Activated T-cell treated with anti-CD3 and anti-CD28 coated beads for 24 hours (primary cell): Measurements from ENCODE around the gene PTPRN2.

ENCODE experiments used
- DNase-seq: peaks from one replicate; pipeline ENCODE4 v3.0.0-alpha.2; 2020; ENCODE audit warnings: low read depth

Gene PTPRN2

DNA sequence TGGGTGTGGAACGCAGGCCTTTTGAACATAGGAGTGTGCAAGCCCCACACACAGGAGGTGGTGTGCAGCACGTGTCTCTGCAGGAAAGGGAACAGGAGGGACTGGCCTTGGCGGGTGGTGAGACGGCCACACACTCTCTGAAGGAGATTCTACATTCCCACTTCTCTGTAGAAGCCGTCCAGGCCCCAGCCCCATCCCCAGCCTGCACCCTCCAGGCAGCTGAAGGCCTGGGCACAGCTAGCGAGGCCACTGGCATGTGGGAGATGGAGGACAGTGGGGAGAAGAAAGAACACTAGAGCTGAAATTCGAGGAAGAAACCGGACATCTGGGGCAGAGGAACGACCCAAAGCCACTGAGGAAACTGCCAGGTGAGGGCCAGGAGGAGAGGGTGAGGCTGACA is 743.5 kb downstream of the PTPRN2 start:
- no peak for DNase-seq

DNA sequence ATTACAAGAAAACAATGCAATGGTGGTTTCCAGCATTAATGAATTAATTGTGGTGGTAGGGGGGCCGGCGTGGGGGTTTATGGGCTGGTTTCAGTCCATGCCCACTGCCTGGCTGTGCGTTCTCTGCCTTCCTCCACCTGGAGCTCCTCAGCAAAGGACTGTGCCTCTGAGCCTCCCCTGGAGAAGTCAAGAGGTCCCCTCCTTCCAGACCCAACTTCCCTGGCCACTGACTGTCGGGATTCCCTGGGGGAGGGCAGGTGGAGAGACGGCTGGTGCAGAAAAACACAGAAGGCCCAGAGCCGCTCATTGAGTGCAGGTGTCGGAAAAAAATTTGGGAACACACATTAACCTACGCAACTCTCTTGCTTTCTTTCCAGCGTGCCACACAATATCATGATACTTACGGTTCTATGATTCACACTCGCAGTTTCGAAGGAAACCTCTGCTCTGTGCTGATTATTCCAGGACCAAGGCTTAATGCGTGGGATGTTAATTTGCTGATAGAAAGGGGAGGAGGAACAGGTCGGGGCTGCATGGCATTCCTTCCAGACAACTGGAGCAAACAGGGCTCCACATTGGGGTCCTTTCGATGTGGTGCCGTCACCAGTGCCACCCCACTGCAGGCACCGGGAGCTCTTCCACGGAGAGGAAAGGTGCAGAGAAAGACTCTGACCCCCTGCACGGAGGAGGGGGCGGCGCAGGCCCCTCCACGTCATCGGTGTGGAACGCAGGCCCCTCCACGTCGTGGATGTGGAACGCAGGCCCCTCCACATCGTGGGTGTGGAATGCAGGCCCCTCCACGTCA is 744.1 kb downstream of the PTPRN2 start:
- DNase-seq = no peak

DNA sequence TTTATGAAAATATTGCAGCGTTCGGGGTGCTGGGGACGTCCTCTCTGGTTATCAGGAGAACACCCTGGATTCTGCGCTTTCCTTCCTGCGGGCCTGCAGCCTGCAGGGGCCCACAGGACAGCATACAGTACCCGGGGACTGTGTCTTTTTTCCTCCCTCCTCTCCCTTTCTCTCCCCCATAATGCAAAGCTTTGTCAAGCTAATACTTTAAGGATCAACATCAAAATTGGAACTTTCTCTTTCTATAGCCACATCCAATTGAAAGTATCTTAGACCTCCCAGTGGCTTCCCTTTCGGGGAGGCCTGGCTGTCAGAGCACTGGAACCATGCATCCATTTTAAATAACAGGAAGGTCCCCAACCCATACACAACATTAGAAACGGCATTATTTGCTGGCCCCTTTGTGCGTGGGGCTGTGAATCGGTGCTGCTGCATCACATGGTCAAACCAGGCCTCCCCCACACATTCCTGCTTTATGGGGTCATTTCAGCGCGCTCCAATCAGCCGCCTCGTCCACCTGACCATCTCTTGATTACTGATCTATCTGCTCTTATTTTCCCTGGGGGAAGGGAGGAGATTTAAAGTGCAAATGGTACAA is 745.8 kb downstream of the PTPRN2 start:
- no peak for DNase-seq

DNA sequence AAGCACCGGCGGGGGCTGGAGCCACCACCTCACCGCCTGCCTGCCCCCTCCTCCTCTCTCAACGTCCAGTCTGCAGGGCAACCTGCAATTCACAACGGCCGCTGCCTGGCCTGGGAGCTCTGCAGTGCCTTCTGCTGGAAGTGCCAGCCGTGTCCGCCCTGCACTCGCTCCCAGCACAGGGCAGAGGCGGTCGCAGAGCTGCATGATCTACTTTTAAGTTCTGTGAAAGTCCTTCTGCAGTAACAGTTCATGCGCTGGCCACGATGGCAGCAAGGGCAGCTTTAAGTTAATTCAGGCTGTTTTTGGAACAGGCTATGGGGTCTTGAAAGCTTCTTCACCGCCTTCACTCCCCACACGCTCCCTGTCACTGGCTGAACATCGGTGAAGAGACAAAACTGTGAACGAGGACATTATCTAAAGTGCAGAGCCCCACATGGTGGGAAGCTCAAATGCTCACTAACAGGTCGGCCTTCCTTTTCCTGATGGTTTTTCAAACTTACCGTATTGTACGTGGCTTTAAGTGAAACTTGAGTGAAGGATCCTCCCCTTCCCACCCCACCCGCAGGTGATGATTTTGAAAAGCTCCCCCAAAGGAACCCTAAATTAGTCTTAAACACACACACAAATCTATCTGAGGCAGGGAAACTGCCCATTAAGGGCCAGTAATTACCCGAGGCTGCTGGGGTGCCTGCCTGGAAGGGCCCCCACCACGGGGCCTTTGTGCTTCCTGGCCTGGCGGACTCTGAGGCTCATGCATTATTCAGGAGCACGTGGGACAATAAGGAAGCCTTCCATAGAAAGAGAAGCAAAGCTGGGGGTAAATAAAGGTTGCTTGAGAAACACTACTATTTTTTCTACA is 746.5 kb downstream of the PTPRN2 start:
- no peak for DNase-seq

DNA sequence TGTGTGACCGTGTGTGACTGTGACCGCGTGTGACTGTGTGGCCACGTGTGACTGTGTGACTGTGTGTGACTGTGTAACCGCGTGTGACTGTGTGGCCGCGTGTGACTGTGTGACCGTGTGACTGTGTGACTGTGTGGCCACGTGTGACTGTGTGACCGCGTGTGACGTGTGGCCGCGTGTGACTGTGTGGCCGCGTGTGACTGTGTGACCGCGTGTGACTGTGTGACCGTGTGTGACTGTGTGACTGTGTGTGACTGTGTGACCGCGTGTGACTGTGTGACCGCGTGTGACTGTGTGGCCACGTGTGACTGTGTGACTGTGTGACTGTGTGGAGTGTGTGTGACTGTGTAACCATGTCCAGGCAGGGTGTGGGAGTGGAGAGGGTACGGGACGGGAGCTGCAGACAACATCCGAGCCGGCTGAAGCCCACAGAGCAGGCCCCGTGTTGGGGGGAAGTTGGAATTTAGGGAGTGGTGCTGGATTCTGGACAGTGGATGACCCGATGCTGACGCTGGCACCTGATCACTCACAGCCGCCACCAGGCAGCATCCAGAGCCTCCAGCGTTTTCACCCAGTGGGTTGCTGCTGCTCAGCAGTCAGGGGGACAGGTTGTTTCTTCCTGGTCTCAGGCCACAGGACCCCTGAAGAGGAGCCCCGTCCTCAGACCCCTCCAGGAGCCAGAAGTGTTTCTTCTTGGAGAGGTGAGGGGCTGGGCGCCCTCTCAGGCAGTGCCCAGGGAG is 747.3 kb downstream of the PTPRN2 start:
- no peak for DNase-seq

DNA sequence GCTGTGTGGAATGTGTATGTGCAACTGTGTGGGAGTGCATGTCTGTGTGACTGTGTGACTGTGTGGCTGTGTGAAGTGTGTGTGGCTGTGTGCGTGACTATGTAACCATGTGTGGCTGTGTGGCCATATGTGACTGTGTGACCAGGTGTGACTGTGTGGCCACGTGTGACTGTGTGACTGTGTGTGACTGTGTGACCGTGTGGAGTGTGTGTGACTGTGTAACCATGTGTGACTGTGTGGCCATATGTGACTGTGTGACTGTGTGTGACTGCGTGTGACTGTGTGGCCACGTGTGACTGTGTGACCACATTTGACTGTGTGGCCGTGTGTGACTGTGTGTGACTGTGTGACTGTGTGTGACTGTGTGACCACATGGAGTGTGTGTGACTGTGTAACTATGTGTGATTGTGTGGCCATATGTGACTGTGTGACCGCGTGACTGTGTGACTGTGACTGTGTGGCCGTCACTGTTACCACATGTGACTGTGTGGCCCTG is 747.9 kb downstream of the PTPRN2 start:
- DNase-seq = no peak

DNA sequence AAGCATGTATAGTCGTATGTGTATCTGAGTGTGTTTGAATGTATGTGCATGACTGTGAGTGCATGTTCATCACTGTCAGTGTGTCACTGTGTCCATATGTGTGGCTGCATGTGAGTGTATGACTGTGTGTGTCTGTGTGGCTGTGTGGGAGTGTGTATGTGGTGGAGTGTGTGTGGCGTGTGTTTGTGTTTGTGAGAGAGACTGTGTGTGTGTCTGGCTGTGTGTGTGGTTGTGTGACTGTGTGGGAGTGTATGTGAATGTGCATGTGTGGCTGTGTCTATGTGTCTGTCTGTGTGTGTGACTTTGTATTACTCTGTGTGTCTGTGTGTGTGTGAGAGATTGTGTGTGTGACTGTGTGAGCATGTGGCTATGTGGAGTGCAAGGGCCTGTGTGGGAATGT is 748.4 kb downstream of the PTPRN2 start:
- no peak for DNase-seq

DNA sequence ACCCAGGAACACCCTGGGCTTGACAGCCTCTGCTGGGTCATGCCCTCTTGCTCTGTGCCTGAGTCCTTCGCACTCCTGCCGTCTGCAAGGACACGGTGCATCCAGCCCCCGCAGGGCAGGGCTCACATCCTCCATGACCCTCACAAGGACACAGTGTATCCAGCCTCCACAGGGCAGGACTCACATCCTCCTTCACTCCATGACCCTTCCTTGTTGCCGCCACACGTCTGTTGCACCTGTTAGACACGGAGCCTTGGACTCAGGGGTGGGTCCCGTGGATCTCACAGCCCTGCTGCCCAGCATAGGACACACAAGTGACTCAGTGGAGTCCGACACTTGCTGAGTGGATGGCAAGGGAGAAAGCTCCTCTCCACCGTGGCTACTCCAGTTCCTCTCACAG is 750.1 kb downstream of the PTPRN2 start:
- no peak for DNase-seq

DNA sequence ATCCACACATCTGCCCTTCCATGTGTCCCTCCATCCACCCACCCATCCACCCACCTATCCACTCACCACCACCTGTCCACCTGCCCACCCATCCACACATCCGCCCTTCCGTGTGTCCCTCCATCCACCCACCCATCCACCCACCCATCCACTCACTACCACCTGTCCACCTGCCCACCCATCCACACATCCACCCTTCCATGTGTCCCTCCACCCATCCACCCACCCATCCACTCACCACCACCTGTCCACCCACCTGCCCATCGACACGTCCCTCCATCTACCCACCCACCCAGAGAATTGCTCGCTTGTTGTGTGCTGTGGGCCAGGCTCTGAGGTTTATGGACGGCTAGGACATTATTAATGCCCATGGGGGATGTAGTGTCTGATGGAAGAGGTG is 750.6 kb downstream of the PTPRN2 start:
- no peak for DNase-seq

DNA sequence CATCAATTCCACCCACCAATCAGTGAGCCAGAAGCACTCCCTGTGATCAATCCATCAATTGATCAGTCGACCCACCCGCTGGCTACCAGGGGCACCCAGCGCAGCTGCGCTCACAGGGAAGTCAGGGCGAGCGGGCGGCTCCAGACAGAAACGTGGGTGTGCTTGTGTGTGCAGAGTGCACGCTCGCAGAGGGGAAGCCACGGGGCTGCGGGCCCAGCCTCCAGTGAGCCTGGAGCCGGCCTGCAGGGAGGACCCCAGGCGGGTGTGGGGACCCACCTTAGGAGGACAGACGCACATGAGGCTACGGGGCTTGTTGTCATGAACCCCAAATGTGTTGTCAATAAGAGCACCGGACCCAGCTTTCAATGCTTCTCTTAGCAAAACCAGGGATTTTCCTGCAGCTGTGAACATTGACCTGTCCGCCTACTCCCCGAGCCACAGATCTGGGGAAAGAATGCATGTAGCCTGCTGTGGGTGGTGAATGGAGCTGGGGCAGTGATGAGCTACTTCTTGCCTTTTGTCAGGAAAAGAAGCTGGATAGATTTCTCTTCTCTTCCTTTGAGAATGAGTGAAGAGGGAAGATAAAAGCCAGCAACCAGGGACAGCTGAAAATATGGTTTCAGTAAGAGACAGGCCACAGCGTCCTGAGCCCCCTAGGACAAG is 753.0 kb downstream of the PTPRN2 start:
- DNase-seq = no peak

DNA sequence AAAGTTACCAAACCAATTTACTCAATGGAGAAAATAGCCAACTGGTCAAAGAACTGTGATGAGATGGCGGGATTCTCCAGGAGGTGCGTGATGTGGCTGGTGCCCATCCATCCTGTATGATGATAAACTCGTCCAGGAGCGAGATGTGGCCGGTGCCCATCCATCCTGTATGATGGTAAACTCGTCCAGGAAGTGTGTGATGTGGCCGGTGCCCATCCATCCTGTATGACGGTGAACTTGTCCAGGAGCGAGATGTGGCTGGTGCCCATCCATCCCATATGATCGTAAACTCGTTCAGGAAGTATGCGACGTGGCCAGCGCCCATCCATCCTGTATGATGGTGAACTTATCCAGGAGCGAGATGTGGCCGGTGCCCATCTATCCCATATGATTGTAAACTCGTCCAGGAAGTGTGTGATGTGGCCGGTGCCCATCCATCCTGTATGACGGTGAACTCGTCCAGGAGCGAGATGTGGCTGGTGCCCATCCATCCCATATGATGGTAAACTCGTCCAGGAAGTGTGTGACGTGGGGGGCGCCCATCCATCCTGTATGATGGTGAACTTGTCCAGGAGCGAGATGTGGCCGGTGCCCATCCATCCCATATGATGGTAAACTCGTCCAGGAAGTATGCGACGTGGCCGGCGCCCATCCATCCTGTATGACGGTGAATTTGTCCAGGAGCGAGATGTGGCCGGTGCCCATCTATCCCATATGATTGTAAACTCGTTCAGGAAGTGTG is 754.6 kb downstream of the PTPRN2 start:
- DNase-seq = no peak

DNA sequence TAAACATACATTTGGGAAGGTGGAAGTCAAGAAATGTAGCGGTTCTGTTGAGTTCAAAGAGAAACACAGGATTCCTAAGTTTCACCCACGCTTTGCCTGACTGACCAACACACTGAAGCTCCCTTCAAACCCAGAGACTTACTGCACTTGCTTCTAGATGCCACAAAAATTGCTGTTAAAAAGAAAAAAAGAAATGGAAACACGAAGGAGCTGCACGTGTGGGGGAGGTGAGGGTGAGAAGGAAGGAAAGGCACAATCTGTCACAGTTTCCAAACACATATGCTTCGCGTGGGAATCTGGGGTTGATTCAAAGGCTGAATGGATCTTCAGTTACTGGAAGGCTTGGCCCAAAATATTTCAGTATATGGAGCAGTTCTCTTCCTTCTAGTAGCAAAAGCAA is 755.2 kb downstream of the PTPRN2 start:
- DNase-seq = no peak

DNA sequence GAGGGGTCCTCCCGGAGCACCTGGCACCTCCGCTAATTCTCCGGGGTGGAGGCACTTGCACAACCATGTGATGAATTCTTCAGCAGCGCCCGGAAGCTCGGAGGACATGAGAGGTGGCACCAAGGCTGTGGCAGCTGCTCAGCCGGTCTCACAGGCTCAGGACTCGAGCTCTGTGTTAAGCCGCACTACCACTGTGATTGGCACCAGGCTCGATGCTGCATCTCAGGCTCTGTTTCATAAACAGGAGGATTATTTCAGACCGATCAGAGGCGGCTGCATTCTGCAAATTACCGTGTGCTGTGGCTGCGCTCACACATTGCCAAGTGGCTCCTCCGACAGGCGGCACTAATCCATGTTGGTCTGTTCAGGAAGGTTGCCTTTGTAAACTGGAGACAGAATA is 755.6 kb downstream of the PTPRN2 start:
- DNase-seq = no peak

DNA sequence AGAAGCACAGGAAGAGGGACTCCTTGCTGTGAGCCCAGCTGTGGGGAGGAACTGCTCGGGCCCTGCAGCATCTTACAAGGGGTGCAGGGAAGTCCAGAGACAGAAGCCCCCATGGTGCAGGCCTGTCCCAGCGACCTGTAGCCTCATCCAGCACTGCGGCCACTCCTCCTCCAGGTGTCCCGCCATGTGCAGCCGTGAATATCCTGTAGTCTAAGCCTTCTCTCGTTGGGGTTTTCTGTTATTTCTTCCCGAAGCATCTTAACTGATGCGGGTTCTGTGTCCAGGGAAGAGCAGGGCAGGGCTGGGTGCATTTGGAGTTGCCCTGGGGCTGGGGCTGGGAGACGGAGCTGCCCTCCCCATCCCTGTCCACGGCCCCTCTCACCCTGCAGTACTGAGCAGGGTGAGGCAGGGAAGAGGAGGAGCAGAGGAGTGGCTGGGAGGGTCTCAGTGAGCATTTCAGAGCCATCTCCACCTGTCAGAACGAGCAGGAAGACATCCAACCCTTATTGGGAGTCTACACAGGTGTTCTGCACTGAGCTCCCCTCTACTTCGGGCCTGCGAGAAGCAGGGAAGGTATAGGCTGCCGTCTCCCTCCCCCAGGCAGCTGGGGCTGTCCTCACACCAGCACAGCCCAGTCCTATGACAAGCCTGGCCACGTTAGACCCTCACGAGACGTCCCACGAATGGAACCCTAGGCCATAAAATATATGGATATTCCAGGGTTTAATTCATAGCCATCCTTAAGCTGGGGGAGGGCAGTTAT is 756.3 kb downstream of the PTPRN2 start:
- DNase-seq = no peak

DNA sequence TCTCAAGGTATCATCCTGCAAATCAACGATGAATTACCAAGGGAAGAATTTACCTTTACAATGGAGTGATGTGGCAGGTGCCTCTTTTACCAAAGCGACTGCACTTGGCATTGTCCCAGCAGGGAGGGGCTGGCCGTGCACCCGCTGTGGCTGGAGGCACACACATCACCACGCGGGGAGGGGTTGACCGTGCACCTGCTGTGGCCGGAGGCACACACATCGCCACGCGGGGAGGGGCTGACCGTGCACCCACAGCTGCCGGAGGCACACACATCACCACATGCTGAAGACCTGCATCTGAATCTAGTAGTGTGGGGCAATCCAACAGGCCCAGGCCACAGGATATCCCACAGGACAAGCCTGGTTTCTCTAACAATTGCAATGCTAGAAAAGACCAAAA is 757.3 kb downstream of the PTPRN2 start:
- no peak for DNase-seq

DNA sequence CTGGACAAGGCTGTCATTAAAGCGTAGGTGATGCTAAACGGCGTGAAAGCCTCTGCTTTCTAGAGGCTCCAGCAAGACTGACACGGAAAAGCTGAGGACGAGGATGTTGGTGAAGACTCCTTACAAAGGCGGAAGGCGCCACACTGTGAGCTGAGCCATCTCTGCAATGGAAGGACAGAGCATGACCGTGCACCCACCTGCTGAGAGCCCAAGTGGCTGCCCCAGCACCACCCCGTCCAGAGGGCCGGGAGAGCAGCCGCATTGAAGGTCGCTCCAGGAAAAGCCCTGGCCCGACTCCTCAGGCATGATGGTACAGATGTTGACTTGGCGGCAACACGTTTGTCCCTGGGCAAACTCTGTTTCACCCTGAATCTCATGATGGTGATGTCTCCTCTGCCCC is 758.1 kb downstream of the PTPRN2 start:
- no peak for DNase-seq

DNA sequence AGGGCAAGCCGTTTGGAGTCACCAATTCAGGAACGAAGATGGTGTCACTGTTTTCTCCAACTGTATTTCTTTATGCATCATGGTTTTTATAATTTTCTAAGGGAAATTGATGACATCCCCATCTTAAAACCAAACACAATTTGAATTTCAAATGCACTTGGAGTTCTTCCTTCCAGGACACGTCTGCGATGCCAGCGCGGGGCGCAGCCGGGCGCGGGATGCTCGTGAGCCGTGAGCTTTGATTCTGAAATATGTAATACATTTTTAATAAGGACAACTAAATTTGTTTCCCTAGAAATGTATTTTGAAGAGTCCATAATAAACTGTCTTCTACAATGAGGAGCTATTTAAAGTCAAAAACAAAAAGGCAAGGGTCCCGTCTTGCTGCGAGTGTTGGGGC is 758.7 kb downstream of the PTPRN2 start:
- no peak for DNase-seq

DNA sequence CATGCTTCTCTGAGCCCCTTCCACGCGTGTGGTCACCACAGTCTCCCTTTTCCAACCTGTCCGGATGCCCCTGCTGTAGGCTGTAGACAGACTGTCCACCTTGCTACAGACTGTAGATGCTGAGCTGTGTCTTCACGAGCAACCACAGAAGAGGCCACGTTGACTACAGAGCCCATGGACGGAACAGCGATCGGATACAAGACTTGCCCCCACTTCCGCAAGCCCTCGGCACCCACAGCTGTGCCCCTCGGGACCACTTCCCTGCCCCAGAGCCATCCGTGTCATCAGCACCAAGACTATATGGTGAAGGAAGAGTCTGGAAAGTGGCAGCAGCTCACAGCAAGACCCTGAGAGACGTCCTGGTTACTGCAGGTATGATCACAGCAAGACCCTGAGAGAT is 759.4 kb downstream of the PTPRN2 start:
- no peak for DNase-seq

DNA sequence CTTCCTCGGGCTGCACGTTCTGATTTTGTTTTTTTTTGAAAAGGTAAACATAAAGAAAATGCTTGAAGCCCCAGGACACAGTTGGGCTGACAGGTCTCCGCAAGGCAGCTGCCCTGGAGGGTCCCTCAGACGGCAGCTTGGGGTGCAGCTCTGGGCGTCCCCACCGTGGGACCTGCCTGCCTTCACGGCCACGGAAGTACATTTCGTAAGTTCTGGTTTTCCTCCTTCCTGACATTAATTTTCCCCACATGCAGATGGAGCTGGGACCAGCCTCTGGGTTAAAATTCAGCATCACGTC is 759.8 kb downstream of the PTPRN2 start:
- no peak for DNase-seq
